HCT116 (cell line): Measurements from ENCODE around the gene CUEDC2. TPM values are rescaled to one million over a fixed set of nuclear protein-coding genes. Genes with fewer than 3 reads are reported as not detected.

ENCODE experiments used
- ATAC-seq: fragments of 200-7000 bp; cut with Tn5 transposase; 2 replicates; pipeline ENCODE4 v1.9.1; 2020; ENCODE audit warnings: mild to moderate bottlenecking, moderate library complexity
- BruUV-seq: library from RNA; stranded (reverse); fragments of 400-500 nt; replicated peaks from 2 replicates; lab custom pipeline; 2021; lab: Mats Ljungman, UMichigan
- CTCF ChIA-PET: fragments of 300-600 bp; sonication (Branson Sonifier 250); formaldehyde crosslinking; loops from one replicate; lab custom pipeline; 2021; ENCODE audit warnings: antibody characterized with exemption; lab: Charles Lee
- POLR2A ChIA-PET: fragments of 300-600, 350-600 bp; sonication (Branson Sonifier 250); formaldehyde crosslinking; loops from one replicate; lab custom pipeline; 2021; ENCODE audit warnings: antibody characterized with exemption; lab: Charles Lee
- RAD21 ChIA-PET, 2 experiments: fragments of 300-600 bp; sonication (Branson Sonifier 250); formaldehyde crosslinking; loops; one replicate each; lab custom pipeline; 2023; ENCODE audit warnings: low total read pairs in 2 of 2; ENCODE audit not compliant: uncharacterized antibody in 2 of 2, unreplicated experiment in 2 of 2, low non-redundant PET in 1 of 2; lab: Charles Lee
- DNase-seq: peaks from one replicate; pipeline ENCODE4 v3.0.0-alpha.2; 2010; ENCODE audit warnings: low read depth, low spot score
- H2AFZ ChIP-seq: fragments of 200-600 bp; shearing (Covaris generic), sonication (generic); 2 replicates; pipeline ENCODE4 v1.6.1; 2017; ENCODE audit warnings: low read depth, mixed run types, mixed read lengths, antibody characterized with exemption, low read length; ENCODE audit not compliant: poor library complexity, severe bottlenecking
- H3K27ac ChIP-seq: 2 replicates; pipeline ENCODE4 v1.5.1; 2012; ENCODE audit warnings: low read depth, low read length
- H3K27me3 ChIP-seq: fragments of 200-600 bp; sonication (generic); 2 replicates; pipeline ENCODE4 v1.6.1; 2016; ENCODE audit warnings: mixed run types, low read length, mixed read lengths; ENCODE audit not compliant: insufficient read depth
- H3K36me3 ChIP-seq, 2 experiments: fragments of 200-500 bp in 1 of 2; fragments of 200-600 bp in 1 of 2; sonication (Bioruptor generic) in 1 of 2; sonication (generic) in 1 of 2; 2 replicates each; pipeline versions ENCODE4 v1.5.1 to v1.6.1; 2014 to 2016; ENCODE audit warnings: low read length in 2 of 2, inconsistent platforms in 1 of 2, mixed read lengths in 1 of 2, mixed run types in 1 of 2; ENCODE audit not compliant: insufficient read depth in 2 of 2, control insufficient read depth in 1 of 2
- H3K4me1 ChIP-seq, 2 experiments: fragments of 200-600 bp in 1 of 2; sonication (generic) in 1 of 2; 2 replicates each; pipeline versions ENCODE4 v1.5.1 to v1.6.1; 2012 to 2017; ENCODE audit warnings: low read length in 2 of 2, inconsistent platforms in 1 of 2, mild to moderate bottlenecking in 1 of 2, mixed read lengths in 1 of 2, mixed run types in 1 of 2, moderate library complexity in 1 of 2; ENCODE audit not compliant: insufficient read depth in 2 of 2, control insufficient read depth in 1 of 2
- H3K4me2 ChIP-seq: fragments of 200-600 bp; sonication (generic); 2 replicates; pipeline ENCODE4 v1.6.1; 2017; ENCODE audit warnings: mixed run types, low read length, mixed read lengths
- H3K4me3 ChIP-seq, 2 experiments: fragments of 200-600 bp in 1 of 2; sonication (generic) in 1 of 2; replicated peaks in 1 of 2; 2 replicates each; pipeline ENCODE4 v1.5.1; 2011 to 2016; ENCODE audit warnings: low read length in 2 of 2, control low read depth in 1 of 2, low read depth in 1 of 2, mild to moderate bottlenecking in 1 of 2, mixed read lengths in 1 of 2, mixed run types in 1 of 2
- H3K79me2 ChIP-seq: fragments of 200-600 bp; sonication (generic); 2 replicates; pipeline ENCODE4 v1.6.1; 2017; ENCODE audit warnings: mild to moderate bottlenecking, mixed run types, low read length, moderate library complexity, mixed read lengths; ENCODE audit not compliant: insufficient read depth
- H3K9ac ChIP-seq: fragments of 200-600 bp; sonication (generic); 2 replicates; pipeline ENCODE4 v1.6.1; 2016; ENCODE audit warnings: low read length, mixed read lengths
- H3K9me2 ChIP-seq: fragments of 200-600 bp; sonication (generic), shearing (Covaris generic); 2 replicates; pipeline ENCODE4 v1.6.1; 2017; ENCODE audit warnings: mixed run types, mild to moderate bottlenecking, moderate library complexity; ENCODE audit not compliant: insufficient read depth
- H3K9me3 ChIP-seq, 2 experiments: fragments of 200-500 bp in 1 of 2; fragments of 200-600 bp in 1 of 2; sonication (Bioruptor generic) in 1 of 2; sonication (generic) in 1 of 2; 2 replicates each; pipeline ENCODE4 v1.6.1; 2014 to 2017; ENCODE audit warnings: low read length in 2 of 2, mixed read lengths in 2 of 2, inconsistent platforms in 1 of 2, low read depth in 1 of 2, mild to moderate bottlenecking in 1 of 2, mixed run types in 1 of 2, moderate library complexity in 1 of 2; ENCODE audit not compliant: control insufficient read depth in 1 of 2, insufficient read depth in 1 of 2
- H4K20me1 ChIP-seq: fragments of 200-600 bp; sonication (generic), shearing (Covaris generic); 2 replicates; pipeline ENCODE4 v1.6.1; 2017; ENCODE audit warnings: mixed run types, mild to moderate bottlenecking, moderate library complexity; ENCODE audit not compliant: insufficient read depth
- EZH2phosphoT487 ChIP-seq: fragments of 200-600 bp; IDR thresholded peaks from 2 replicates; pipeline ENCODE4 v1.6.1; 2018; ENCODE audit warnings: antibody characterized with exemption, borderline replicate concordance
- RAD21 ChIP-seq: IDR thresholded peaks from 2 replicates; pipeline ENCODE4 v1.6.1; 2012; ENCODE audit warnings: low read depth, mild to moderate bottlenecking
- SRF ChIP-seq: IDR thresholded peaks from 2 replicates; pipeline ENCODE4 v1.6.1; 2012; ENCODE audit warnings: low read depth
- intact Hi-C: fragments of 100-400 bp; cut with micrococcal nuclease; formaldehyde crosslinking; loops from 2 replicates; pipeline ENCODE4 v1.10.0; 2022
- microRNA counts: library from miRNA; unstranded; fragments of <30 nt; microRNA quantifications from one replicate; lab custom pipeline; 2015
- microRNA-seq: library from miRNA; unstranded; fragments of <30 nt; microRNA quantifications from one replicate; pipeline ENCODE4, GENCODE V29; 2016; ENCODE audit warnings: borderline number of aligned reads
- total RNA-seq: library from RNA; stranded (reverse); gene quantifications from one replicate; pipeline ENCODE4 v1.2.1, GENCODE V29; 2021; ENCODE audit not compliant: unreplicated experiment
- TF ChIP-seq, protein P1 (sequence below), 3 experiments: fragments of 200-600 bp in 1 of 3; sonication (generic) in 1 of 3; IDR thresholded peaks in 2 of 3; conservative IDR thresholded peaks in 1 of 3; 2 replicates each; pipeline ENCODE4 v1.5.1; 2012 to 2017; ENCODE audit warnings: low read depth in 2 of 3, low read length in 2 of 3, antibody characterized with exemption in 1 of 3, borderline replicate concordance in 1 of 3, control low read depth in 1 of 3, mild to moderate bottlenecking in 1 of 3, mixed read lengths in 1 of 3, mixed run types in 1 of 3, moderate library complexity in 1 of 3; ENCODE audit not compliant: insufficient read depth in 1 of 3

The CUEDC2 gene
- total RNA-seq, 1 experiment from 2014 or later, result 96.7 TPM

DNA sequence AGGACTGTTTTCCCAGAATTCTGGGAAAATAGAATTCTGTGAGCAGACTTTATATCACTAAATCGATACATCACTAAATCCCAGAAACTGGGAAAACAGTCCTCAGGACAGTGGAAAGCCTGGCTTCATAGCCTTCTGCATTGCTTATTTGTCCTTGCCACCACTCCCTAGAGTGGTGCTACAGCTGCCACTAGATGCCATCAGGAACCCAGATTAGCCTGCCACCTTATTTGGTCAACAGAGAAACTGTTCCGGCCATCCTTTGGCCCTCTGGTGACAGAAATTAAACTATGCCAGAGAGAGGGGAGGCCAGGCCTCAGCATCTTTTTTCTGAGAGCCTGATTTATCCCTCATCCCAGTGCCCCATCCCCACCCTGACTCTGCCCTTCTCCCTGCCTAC, 56.5 kb downstream of the CUEDC2 start:
- H4K20me1 ChIP-seq, result no peaks in the 10 kb centered on the region
- DNase-seq, result no peak
- H3K4me2 ChIP-seq, result no peak overlapping the region
- H3K9me3 ChIP-seq, result peaks cover 0 to 2% of the 10 kb centered on the region in 2 experiments; a peak in 1 of 4 replicates
- no peak overlapping the region for H3K4me3 ChIP-seq
- no peak for TF ChIP-seq EZH2phosphoT487
- 0 out of 2 replicates have a peak, but pooled peaks have one; percentile 46 for TF ChIP-seq SRF
- H3K9me2 ChIP-seq, result no peaks in the 10 kb centered on the region
- ChIA-PET CTCF (interaction anchor here (1.2 to 2.6 kb wide), 2 partner anchors 8 to 23 kb away, joined by 3 to 8 read pairs; no protein-coding TSS in a partner anchor), POLR2A (no interaction called here), RAD21 (no interaction called here)
- peak; percentile 64 for ATAC-seq
- H3K27me3 ChIP-seq, result no peaks in the 10 kb centered on the region
- H3K79me2 ChIP-seq, result no peaks in the 10 kb centered on the region
- intact Hi-C loops, result no loop called here
- no peaks in the 10 kb centered on the region for H3K4me1 ChIP-seq
- BruUV-seq, result no TSS peak
- H3K9ac ChIP-seq, result no peak overlapping the region
- H2AFZ ChIP-seq, result no peak overlapping the region
- no peak overlapping the region for H3K27ac ChIP-seq
- peaks cover 50 to 56% of the 10 kb centered on the region in 2 experiments for H3K36me3 ChIP-seq

DNA sequence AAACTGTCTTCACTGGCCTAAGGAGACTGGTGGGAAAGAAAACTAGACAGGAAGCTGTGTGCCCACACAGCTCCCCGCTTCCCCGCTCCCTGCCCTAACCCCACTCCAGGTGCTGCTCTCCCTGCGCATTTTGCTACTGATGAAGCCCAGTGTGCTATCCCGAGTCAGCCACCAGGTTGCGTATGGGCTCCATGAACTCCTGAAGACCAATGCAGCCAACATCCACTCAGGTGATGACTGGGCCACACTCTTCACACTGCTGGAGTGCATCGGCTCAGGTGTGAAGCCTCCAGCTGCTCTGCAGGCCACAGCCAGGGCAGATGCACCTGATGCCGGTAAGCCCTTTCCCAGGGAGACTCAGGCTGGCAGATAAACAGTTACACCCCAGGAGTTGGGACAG, 57.1 kb downstream of the CUEDC2 start:
- BruUV-seq, result no TSS peak
- DNase-seq (no peak), ATAC-seq (peak; percentile 71)
- no peaks in the 10 kb centered on the region for H3K4me1 ChIP-seq
- intact Hi-C loops, result no loop called here
- H3K27me3 ChIP-seq, result no peaks in the 10 kb centered on the region
- no peak overlapping the region for H3K4me2 ChIP-seq
- no peak overlapping the region for H3K4me3 ChIP-seq
- no peak overlapping the region for H3K9ac ChIP-seq
- H3K36me3 ChIP-seq, result peaks cover 54 to 60% of the 10 kb centered on the region in 2 experiments
- no peaks in the 10 kb centered on the region for H3K9me2 ChIP-seq
- ChIA-PET RAD21 (no interaction called here), POLR2A (no interaction called here), CTCF (interaction anchor here (1.2 to 2.6 kb wide), 2 partner anchors 9 to 23 kb away, joined by 3 to 8 read pairs; no protein-coding TSS in a partner anchor)
- peaks cover 0 to 6% of the 10 kb centered on the region in 2 experiments; a peak in 1 of 4 replicates for H3K9me3 ChIP-seq
- H2AFZ ChIP-seq, result no peak overlapping the region
- TF ChIP-seq, protein P1, sequence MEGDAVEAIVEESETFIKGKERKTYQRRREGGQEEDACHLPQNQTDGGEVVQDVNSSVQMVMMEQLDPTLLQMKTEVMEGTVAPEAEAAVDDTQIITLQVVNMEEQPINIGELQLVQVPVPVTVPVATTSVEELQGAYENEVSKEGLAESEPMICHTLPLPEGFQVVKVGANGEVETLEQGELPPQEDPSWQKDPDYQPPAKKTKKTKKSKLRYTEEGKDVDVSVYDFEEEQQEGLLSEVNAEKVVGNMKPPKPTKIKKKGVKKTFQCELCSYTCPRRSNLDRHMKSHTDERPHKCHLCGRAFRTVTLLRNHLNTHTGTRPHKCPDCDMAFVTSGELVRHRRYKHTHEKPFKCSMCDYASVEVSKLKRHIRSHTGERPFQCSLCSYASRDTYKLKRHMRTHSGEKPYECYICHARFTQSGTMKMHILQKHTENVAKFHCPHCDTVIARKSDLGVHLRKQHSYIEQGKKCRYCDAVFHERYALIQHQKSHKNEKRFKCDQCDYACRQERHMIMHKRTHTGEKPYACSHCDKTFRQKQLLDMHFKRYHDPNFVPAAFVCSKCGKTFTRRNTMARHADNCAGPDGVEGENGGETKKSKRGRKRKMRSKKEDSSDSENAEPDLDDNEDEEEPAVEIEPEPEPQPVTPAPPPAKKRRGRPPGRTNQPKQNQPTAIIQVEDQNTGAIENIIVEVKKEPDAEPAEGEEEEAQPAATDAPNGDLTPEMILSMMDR (IDR thresholded peaks at IDR 0.05 in 2 of 3, conservative IDR thresholded peaks at IDR 0.05 in 1 of 3; ENCODE audit: borderline replicate concordance in 1 of 3, insufficient read depth in 1 of 3, low read depth in 2 of 3, low read length in 2 of 3), result peak; percentile 23 to 44 (median 40); a peak in 4 of 6 replicates
- peak; percentile 34; the same call in 1 of the 2 replicates for TF ChIP-seq RAD21
- TF ChIP-seq SRF, result no peak
- no peak overlapping the region; the same call in 1 of the 2 replicates for H3K27ac ChIP-seq
- no peaks in the 10 kb centered on the region for H3K79me2 ChIP-seq
- no peaks in the 10 kb centered on the region for H4K20me1 ChIP-seq

MicroRNAs within 50 kb of the gene (microRNA counts, 767-probe panel; counts per million panel counts)
- not detected for microRNA hsa-miR-146b-3p (lab: Ali Mortazavi, UCI)
- not detected for microRNA hsa-miR-146b-5p (lab: Ali Mortazavi, UCI)

Small RNA genes lying within 50 kb of the gene (microRNA-seq; reads per million reads assigned to microRNA genes)
- gene MIR146B, result 81.4 reads per million, percentile 61 among the genes with 10 or more reads in this experiment

Other genes with a start within 250 kb of the CUEDC2 start
- 5.5 TPM for gene ELOVL3, start 206.3 kb downstream of the CUEDC2 start, total RNA-seq
- 1.9 TPM for gene PITX3, start 191.1 kb downstream of the CUEDC2 start, total RNA-seq
- 58.9 TPM for gene GBF1, start 187.0 kb downstream of the CUEDC2 start, total RNA-seq
- 115 TPM for gene NFKB2, start 36.9 kb downstream of the CUEDC2 start, total RNA-seq
- gene PSD, start 13.8 kb downstream of the CUEDC2 start, total RNA-seq, result 9.7 TPM
- 21.1 TPM for gene FBXL15, start 11.7 kb downstream of the CUEDC2 start, total RNA-seq
- 2.1 TPM for gene C10orf95, start 19.0 kb upstream of the CUEDC2 start, total RNA-seq
- gene ACTR1A, start 70.1 kb upstream of the CUEDC2 start, total RNA-seq, result 94.2 TPM
- 18.8 TPM for gene SUFU, start 71.4 kb upstream of the CUEDC2 start, total RNA-seq
- 91.6 TPM for gene TRIM8, start 211.9 kb upstream of the CUEDC2 start, total RNA-seq